ACC112 (cell line): ENCODE data around the gene THOP1.

Source experiments
- H2AFZ ChIP-seq: fragments of 200-600 bp; sonication (generic); one replicate; pipeline ENCODE4 v1.6.0; 2017; ENCODE audit warnings: antibody characterized with exemption, low read length; ENCODE audit not compliant: unreplicated experiment
- H3K27ac ChIP-seq: fragments of 200-600 bp; sonication (generic); 2 replicates; pipeline ENCODE4 v1.5.1; 2014; ENCODE audit warnings: low read depth, mild to moderate bottlenecking, antibody characterized with exemption, low read length, moderate library complexity
- H3K27me3 ChIP-seq: fragments of 200-600 bp; sonication (generic); 2 replicates; pipeline ENCODE4 v1.6.1; 2014; ENCODE audit warnings: mild to moderate bottlenecking, antibody characterized with exemption, low read length, moderate library complexity, mixed read lengths; ENCODE audit not compliant: insufficient read depth
- H3K36me3 ChIP-seq: fragments of 200-600 bp; sonication (generic); 2 replicates; pipeline ENCODE4 v1.6.1; 2016; ENCODE audit warnings: mild to moderate bottlenecking, antibody characterized with exemption, low read length, moderate library complexity, mixed read lengths; ENCODE audit not compliant: insufficient read depth
- H3K4me1 ChIP-seq: fragments of 200-600 bp; sonication (generic); one replicate; pipeline ENCODE4 v1.6.1; 2016; ENCODE audit warnings: low read length, mixed read lengths; ENCODE audit not compliant: insufficient read depth, unreplicated experiment, control insufficient read depth
- H3K4me3 ChIP-seq: fragments of 200-600 bp; sonication (generic); 2 replicates; pipeline ENCODE4 v1.5.1; 2014; ENCODE audit warnings: mild to moderate bottlenecking, low read depth, low read length
- H3K79me2 ChIP-seq: fragments of 200-600 bp; sonication (generic); one replicate; pipeline ENCODE4 v1.6.0; 2016; ENCODE audit warnings: low read length; ENCODE audit not compliant: control insufficient read depth, unreplicated experiment, insufficient read depth

The THOP1 gene

DNA sequence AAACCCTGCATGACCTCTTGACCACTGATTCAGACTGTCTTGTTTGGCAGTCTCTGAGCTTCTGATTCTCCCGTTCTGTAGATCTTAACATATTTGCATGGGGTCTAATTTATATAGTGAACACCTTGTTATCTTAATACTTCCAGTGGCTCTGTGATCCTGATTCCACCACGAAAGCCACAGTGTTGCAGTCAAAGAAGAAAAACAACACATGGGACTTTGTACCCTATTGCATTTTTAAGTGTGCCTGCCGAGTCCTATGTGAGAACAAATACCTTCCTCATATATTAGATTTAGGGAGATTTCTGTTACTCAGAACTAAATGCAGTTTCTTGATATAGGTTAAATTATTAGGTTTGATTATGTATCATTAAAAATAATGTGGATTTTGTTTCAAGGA, 69.5 kb downstream of the THOP1 start:
- no peak overlapping the region for H3K27ac ChIP-seq
- H3K79me2 ChIP-seq = no peaks in the 10 kb centered on the region
- H3K4me3 ChIP-seq = no peak overlapping the region
- no peaks in the 10 kb centered on the region for H3K27me3 ChIP-seq
- H3K4me1 ChIP-seq = no peaks in the 10 kb centered on the region
- H3K36me3 ChIP-seq = peaks cover 48% of the 10 kb centered on the region
- no peak overlapping the region for H2AFZ ChIP-seq

DNA sequence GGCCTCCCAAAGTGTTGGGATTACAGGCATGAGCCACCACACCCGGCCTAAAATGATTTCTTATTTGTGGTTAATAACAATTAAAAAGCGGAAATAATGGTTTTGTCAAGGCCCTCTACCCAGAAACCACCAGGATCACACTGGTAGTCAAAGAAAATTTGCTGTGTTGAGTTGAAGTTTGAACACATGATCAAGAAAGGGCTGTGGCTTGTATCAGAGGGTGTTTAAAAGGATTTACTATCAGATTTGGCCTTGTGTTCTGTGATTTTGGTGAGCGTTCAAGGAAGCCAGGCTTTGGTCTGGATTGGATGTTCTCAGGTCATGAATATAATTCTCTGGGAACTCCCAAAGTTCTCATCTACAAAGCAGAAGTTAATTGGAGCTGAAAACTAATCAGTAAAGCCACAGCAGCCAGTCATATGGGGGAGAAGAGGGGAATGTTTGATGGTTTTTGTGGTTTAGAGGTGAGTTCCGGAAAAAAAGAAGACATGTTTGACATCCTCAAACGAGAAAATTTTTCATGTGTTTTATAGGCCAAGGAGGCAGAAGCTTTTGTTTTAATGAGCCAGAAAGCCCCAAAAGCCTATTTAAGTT, 71.3 kb downstream of the THOP1 start:
- no peaks in the 10 kb centered on the region for H3K79me2 ChIP-seq
- H2AFZ ChIP-seq = no peak overlapping the region
- H3K27ac ChIP-seq = no peak overlapping the region
- H3K4me3 ChIP-seq = no peak overlapping the region
- H3K36me3 ChIP-seq = peaks cover 34% of the 10 kb centered on the region
- no peaks in the 10 kb centered on the region for H3K27me3 ChIP-seq
- no peaks in the 10 kb centered on the region for H3K4me1 ChIP-seq

DNA sequence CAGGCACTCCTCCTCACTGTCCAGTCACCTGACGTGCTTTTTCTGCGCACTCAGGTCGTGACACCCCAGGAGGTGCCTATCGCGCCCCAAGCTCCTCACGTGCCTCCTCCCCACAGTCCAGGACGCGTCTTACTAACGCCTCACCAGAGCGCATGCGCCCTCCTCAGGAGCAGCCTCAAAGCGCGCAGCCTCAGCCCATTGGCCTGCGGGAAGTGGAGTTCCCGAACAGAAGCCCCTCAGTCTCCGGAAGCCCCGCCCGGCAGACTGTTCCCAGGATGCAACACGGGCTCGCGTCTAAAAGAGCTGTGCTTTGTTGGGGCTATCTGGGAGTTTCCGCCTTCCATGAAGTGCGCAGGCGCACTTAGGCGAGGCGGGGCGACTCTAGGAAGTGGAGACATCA, 73.6 kb downstream of the THOP1 start:
- Histone ChIP-seq H3K36me3 (peaks cover 11% of the 10 kb centered on the region), H3K4me3 (no peak overlapping the region), H3K27ac (no peak overlapping the region), H3K27me3 (no peaks in the 10 kb centered on the region), H2AFZ (no peak overlapping the region), H3K79me2 (no peaks in the 10 kb centered on the region), H3K4me1 (no peaks in the 10 kb centered on the region)

DNA sequence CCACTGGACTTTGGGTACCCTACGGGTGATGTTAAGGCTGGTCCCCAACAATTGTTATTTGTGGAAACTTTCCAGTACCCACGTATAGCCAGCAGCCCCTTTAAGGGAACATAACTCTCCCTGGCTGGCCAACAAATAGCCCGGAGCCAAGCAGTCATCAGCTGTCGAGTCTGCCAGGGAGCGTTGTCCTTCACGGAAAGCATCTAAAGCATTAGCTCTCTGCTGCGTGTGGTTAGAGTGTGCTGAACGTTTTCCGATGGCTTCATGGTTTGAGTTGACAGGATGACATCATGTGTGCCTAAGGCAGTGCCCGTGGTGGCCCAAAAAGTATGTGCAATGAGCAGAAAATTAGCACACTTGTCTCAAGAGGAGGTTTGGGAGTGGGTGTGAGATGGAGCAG, 78.5 kb downstream of the THOP1 start:
- Histone ChIP-seq H2AFZ (no peak overlapping the region), H3K4me3 (no peak overlapping the region), H3K27ac (no peak overlapping the region), H3K79me2 (no peaks in the 10 kb centered on the region), H3K36me3 (no peaks in the 10 kb centered on the region), H3K27me3 (no peaks in the 10 kb centered on the region), H3K4me1 (no peaks in the 10 kb centered on the region)
